Liver (tissue), 3 donors: ENCODE results near the gene CBX2.

Source experiments
- CTCF ChIP-seq: fragments of 150-350 bp; IDR thresholded peaks from 2 replicates; pipeline ENCODE4 v1.5.1; 2017; ENCODE audit warnings: improper control_type of control experiment, low read depth, low read length; ENCODE audit not compliant: missing input control
- EGR1 ChIP-seq, 2 donors: IDR thresholded peaks; 2 replicates each; pipeline ENCODE4 v1.6.1; 2016 to 2018; ENCODE audit warnings: antibody characterized with exemption in 2 of 2, low read depth in 2 of 2
- MAX ChIP-seq: IDR thresholded peaks from 2 replicates; pipeline ENCODE4 v1.6.1; 2016; ENCODE audit warnings: antibody characterized with exemption
- REST ChIP-seq: IDR thresholded peaks from 2 replicates; pipeline ENCODE4 v1.6.1; 2016; ENCODE audit warnings: antibody characterized with exemption, mild to moderate bottlenecking
- SP1 ChIP-seq: IDR thresholded peaks from 2 replicates; pipeline ENCODE4 v1.6.1; 2018; ENCODE audit warnings: antibody characterized with exemption, mild to moderate bottlenecking
- donor health status: healthy.
- donor health status: healthy.

- TF ChIP-seq CTCF, result no peak
- TF ChIP-seq MAX, result no peak
- TF ChIP-seq EGR1 (IDR thresholded peaks at IDR 0.05; ENCODE audit: low read depth in 2 of 2), result no peak
- no peak for TF ChIP-seq REST
- TF ChIP-seq SP1, result no peak
Measured at GRCh38 chr17:79825580-79825921, 47.6 kb downstream of the CBX2 start.
